Pancreas (tissue), 10 donors: ENCODE data around the gene SUCO. TPM values are rescaled to one million over a fixed set of nuclear protein-coding genes. Genes with fewer than 3 reads are reported as not detected.

Experiments used
- ATAC-seq, 4 donors: fragments of 200-7000 bp; cut with Tn5 transposase; one replicate each; pipeline versions ENCODE4 v1.8.0 to v1.9.1; 2020; ENCODE audit warnings: mild to moderate bottlenecking in 4 of 4, moderate library complexity in 4 of 4
- DNase-seq, 6 donors: peaks; one replicate each; pipeline ENCODE4 v3.0.0-alpha.2; 2020
- FAIRE-seq: peaks from 2 replicates; lab custom pipeline; 2012; peaks lifted over from hg19 to GRCh38; lab: Jason Lieb, UNC
- H3K27ac ChIP-seq, 4 donors: fragments of 200-600 bp; sonication (generic); 1 replicate in 3 of 4; 2 replicates in 1 of 4; pipeline versions ENCODE4 v1.5.0 to v1.8.0; 2020
- H3K27me3 ChIP-seq, 4 donors: fragments of 200-600 bp; one replicate each; pipeline ENCODE4 v1.8.0; 2021
- H3K36me3 ChIP-seq, 3 donors: fragments of 200-600 bp; sonication (generic) in 1 of 3; one replicate each; pipeline versions ENCODE4 v1.5.0 to v1.8.0; 2020 to 2021
- H3K4me1 ChIP-seq, 3 donors: fragments of 200-600 bp; one replicate each; pipeline ENCODE4 v1.8.0; 2021
- H3K4me3 ChIP-seq, 4 donors: fragments of 200-600 bp; sonication (generic) in 2 of 4; one replicate each; pipeline versions ENCODE4 v1.5.0 to v1.8.0; 2020 to 2021
- H3K9me3 ChIP-seq, 4 donors: fragments of 200-600 bp; one replicate each; pipeline ENCODE4 v1.8.0; 2021
- WGBS, 2 donors: extraction: QIAGEN DNeasy Blood & Tissue Kit; methylation state at CpG; one replicate each; pipeline ENCODE4 v1.1.7; 2013; 5-methylcytosine and 5-hydroxymethylcytosine counted together
- intact Hi-C, 3 donors: fragments of 100-400 bp; cut with DNase I; formaldehyde crosslinking; loops; one replicate each; pipeline versions ENCODE4 v1.11.1 to v1.14.2; 2022
- polyA plus RNA-seq, 2 donors: library from polyadenylated mRNA; stranded (reverse); fragments of 200-250 nt; gene quantifications; one replicate each; pipeline ENCODE4 v1.2.3, GENCODE V29; 2013
- total RNA-seq, 6 donors: library from RNA; stranded (reverse); fragmentation: NEBNext Ultra II Directional in 4 of 6; extraction: Animal tissue kit (Norgen Biotek cat#: 25700) in 4 of 6; gene quantifications; one replicate each; pipeline versions ENCODE4 v1.2.1 to v1.2.4, GENCODE V29; 2021 to 2023
- TF ChIP-seq, protein P1 (sequence below), 4 donors: fragments of 200-600 bp; sonication (generic) in 3 of 4; IDR thresholded peaks; one replicate each; pipeline versions ENCODE4 v1.5.0 to v1.8.0; 2021; ENCODE audit warnings: antibody characterized with exemption in 4 of 4
- donor health status: healthy with polysubstance abuse.
- donor health status: DM: no; HTN: no; CAD: no; lungs with moderate emphysema.
- donor health status: DM: no; HTN: no; CAD: no.
- donor health status: control.
- donor health status: control.
- donor health status: Bipolar disorder and iron deficiency.
- donor health status: DM: yes; HTN: yes; CAD: no.
- donor health status: DM: no; HTN: no; CAD: no.
- donor health status: DM: no; HTN: no; CAD: no.
- donor health status: DM: yes; HTN: yes; CAD: no.

SUCO gene
- total and polyA plus RNA-seq, 8 donors = 16.6 to 79.8 (median 31.5) TPM

DNA sequence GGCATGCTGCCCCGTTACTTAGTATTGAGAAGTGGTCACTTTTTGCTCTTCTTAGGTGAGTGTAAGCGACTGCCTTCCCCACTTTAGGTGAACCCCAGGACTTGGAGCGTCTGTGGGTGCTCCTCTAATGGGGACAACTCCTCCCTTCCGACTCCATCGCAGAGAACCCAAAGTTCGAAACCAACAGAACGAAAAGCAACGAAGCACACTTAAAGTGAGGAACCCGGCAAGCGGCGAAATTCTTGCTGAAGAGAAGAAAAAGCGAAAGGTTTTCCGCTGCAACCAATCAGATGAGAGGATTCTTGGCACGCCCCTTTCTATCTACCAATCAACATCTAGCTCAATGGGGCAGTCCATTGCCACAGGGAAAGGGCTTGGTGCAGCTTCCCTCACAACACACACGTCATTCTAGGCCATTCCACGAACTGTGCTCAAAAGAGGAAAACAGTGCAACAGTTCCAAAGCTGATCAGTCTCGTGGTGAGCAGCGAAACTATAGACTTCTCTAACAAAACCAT lies 709 bp upstream of the SUCO start:
- WGBS, 2 donors = 0% methylated on average over 18 of the region's 18 CpGs
- ATAC-seq (peak; percentile 78 to 88 (median 81)), DNase-seq (peak; percentile 59 to 94 (median 84)), FAIRE-seq (peak; percentile 97)
- H3K4me3 ChIP-seq = peak overlapping the region; percentile 36 to 91 (median 62)
- peaks cover 3 to 21% (median 6%) of the 10 kb centered on the region in 3 donors for H3K4me1 ChIP-seq
- H3K36me3 ChIP-seq = no peaks in the 10 kb centered on the region
- no peaks in the 10 kb centered on the region for H3K9me3 ChIP-seq
- H3K27ac ChIP-seq = peak overlapping the region; percentile 98 to 100 (median 100)
- TF ChIP-seq, protein P1, sequence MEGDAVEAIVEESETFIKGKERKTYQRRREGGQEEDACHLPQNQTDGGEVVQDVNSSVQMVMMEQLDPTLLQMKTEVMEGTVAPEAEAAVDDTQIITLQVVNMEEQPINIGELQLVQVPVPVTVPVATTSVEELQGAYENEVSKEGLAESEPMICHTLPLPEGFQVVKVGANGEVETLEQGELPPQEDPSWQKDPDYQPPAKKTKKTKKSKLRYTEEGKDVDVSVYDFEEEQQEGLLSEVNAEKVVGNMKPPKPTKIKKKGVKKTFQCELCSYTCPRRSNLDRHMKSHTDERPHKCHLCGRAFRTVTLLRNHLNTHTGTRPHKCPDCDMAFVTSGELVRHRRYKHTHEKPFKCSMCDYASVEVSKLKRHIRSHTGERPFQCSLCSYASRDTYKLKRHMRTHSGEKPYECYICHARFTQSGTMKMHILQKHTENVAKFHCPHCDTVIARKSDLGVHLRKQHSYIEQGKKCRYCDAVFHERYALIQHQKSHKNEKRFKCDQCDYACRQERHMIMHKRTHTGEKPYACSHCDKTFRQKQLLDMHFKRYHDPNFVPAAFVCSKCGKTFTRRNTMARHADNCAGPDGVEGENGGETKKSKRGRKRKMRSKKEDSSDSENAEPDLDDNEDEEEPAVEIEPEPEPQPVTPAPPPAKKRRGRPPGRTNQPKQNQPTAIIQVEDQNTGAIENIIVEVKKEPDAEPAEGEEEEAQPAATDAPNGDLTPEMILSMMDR (IDR thresholded peaks at IDR 0.05) = no peak
- no peaks in the 10 kb centered on the region for H3K27me3 ChIP-seq
- intact Hi-C loops = no loop called here

DNA sequence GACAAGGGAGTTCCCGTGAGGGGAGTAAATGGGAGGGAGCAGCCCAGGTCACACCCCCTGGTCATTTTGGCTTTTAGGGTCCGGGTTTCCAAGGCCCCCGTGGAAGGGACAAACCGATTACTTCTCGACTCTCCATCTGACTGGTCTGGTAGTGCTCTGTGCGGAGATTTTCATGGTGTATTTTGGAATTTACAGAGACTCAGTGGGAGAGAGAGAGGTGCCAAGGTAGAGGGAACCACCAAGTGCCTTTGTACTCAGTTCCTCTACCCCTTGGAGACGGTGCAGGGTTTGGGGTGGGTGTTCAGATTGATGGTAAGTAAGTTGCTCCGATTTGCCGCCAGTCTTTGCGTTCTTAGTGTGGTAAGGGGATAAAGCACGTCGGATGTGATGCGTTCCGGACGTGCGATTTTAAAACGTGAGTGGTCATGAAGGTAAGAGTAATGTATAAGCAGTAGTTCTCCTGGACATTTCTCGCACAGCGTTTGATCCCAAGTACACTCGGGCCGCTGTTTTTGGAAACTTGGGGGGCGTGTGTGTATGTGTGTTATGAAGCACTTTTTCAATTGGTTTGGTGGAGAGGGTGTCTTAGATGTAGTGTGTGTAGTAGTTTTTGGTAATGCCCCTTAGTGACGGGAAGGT lies 682 bp downstream of the SUCO start:
- DNase-seq (peak in 3 of 6 donors; percentile 32 to 53 (median 42)), FAIRE-seq (no peak), ATAC-seq (peak; percentile 14 to 46 (median 30))
- TF ChIP-seq, protein P1 (IDR thresholded peaks at IDR 0.05) = no peak
- Histone ChIP-seq H3K4me3 (peak overlapping the region; percentile 70 to 91 (median 84)), H3K27ac (peak overlapping the region; percentile 98 to 100 (median 100)), H3K36me3 (no peaks in the 10 kb centered on the region), H3K4me1 (peaks cover 11 to 32% (median 15%) of the 10 kb centered on the region in 3 donors), H3K27me3 (no peaks in the 10 kb centered on the region), H3K9me3 (no peaks in the 10 kb centered on the region)
- intact Hi-C loops = no loop called here
- 0 to 1% methylated on average over 23 of the region's 23 CpGs for WGBS, 2 donors

- DNase-seq = no peak
- TF ChIP-seq, protein P1 (IDR thresholded peaks at IDR 0.05) = no peak
- no peak for ATAC-seq
- H3K27ac ChIP-seq = peak overlapping the region in 3 of 4 donors; percentile 19 to 100 (median 100)
- H3K4me1 ChIP-seq = peaks cover 30 to 52% (median 34%) of the 10 kb centered on the region in 3 donors
- H3K27me3 ChIP-seq = no peaks in the 10 kb centered on the region
- FAIRE-seq = no peak
- WGBS, 2 donors = 24 to 34% methylated on average over 3 of the region's 3 CpGs
- peak overlapping the region in 3 of 4 donors; percentile 3 to 84 (median 12) for H3K4me3 ChIP-seq
- H3K36me3 ChIP-seq = no peaks in the 10 kb centered on the region
- no peaks in the 10 kb centered on the region for H3K9me3 ChIP-seq
- intact Hi-C loops = no loop called here
Measured at GRCh38 chr1:172536256-172536655, 3.3 kb downstream of the SUCO start.

GRCh38 chr1:172537366-172537765 lies 4.4 kb downstream of the SUCO start:
- Histone ChIP-seq H3K4me3 (peak overlapping the region in 1 of 4 donors; percentile 84), H3K36me3 (no peaks in the 10 kb centered on the region), H3K4me1 (peaks cover 25 to 53% (median 36%) of the 10 kb centered on the region in 3 donors), H3K27me3 (no peaks in the 10 kb centered on the region), H3K27ac (peak overlapping the region in 2 of 4 donors; percentile 8 to 100), H3K9me3 (no peaks in the 10 kb centered on the region)
- intact Hi-C loops = no loop called here
- WGBS, 2 donors = 31 to 39% methylated on average over 2 of the region's 2 CpGs
- FAIRE-seq = no peak
- no peak for ATAC-seq
- DNase-seq = no peak
- TF ChIP-seq, protein P1 (IDR thresholded peaks at IDR 0.05) = no peak
